A549 (cell line): ENCODE data around the gene GAS1.

Experiments used
- CHD4 ChIP-seq: fragments of 200-600 bp; sonication (generic); IDR thresholded peaks from 2 replicates; pipeline ENCODE4 v1.6.1; 2016; ENCODE audit warnings: antibody characterized with exemption, mild to moderate bottlenecking, borderline replicate concordance
- EP300 ChIP-seq, 2 experiments: fragments of >200 bp; sonication (Bioruptor Twin); formaldehyde crosslinking; IDR thresholded peaks; 2 replicates in 1 of 2; 3 replicates in 1 of 2; pipeline ENCODE4 v1.6.1; 2016 to 2017
- POLR2A ChIP-seq: IDR thresholded peaks from 2 replicates; pipeline ENCODE4 v1.6.1; 2012; ENCODE audit warnings: mild to moderate bottlenecking, low read length
- RFX5 ChIP-seq: fragments of 450-650 bp; IDR thresholded peaks from 2 replicates; pipeline ENCODE4 v1.7.1; 2014; ENCODE audit warnings: antibody characterized with exemption, mild to moderate bottlenecking, moderate library complexity
- TF ChIP-seq, protein P1 (sequence below): fragments of >200 bp; sonication (Bioruptor Twin); formaldehyde crosslinking; IDR thresholded peaks from 3 replicates; pipeline ENCODE4 v1.5.1; 2016

DNA sequence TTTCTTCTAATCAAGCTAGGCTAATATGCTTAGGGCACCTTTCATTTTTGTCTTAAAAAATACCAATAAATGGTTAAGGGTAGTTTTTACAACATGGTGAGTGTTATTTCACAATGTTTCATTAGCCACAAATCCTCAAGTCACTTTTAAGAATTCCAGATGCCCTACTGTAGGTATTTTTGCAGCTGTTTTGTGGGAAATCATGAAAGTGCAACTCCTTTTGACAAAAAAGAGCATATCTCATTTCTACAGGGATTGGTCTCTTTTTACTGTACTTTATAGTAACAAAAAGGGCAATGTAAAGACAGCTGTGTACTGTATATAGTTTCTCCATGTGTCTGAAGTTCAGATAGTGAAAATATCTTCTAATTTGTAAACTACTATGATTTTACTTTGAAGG is 28.3 kb upstream of the GAS1 start:
- TF ChIP-seq CHD4 (no peak), RFX5 (no peak), POLR2A (no peak), EP300 (IDR thresholded peaks at IDR 0.05) (no peak)
- TF ChIP-seq, protein P1, sequence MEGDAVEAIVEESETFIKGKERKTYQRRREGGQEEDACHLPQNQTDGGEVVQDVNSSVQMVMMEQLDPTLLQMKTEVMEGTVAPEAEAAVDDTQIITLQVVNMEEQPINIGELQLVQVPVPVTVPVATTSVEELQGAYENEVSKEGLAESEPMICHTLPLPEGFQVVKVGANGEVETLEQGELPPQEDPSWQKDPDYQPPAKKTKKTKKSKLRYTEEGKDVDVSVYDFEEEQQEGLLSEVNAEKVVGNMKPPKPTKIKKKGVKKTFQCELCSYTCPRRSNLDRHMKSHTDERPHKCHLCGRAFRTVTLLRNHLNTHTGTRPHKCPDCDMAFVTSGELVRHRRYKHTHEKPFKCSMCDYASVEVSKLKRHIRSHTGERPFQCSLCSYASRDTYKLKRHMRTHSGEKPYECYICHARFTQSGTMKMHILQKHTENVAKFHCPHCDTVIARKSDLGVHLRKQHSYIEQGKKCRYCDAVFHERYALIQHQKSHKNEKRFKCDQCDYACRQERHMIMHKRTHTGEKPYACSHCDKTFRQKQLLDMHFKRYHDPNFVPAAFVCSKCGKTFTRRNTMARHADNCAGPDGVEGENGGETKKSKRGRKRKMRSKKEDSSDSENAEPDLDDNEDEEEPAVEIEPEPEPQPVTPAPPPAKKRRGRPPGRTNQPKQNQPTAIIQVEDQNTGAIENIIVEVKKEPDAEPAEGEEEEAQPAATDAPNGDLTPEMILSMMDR, result no peak
